H9 (cell line): ENCODE data around the gene CBX5. TPM values are rescaled to one million over a fixed set of nuclear protein-coding genes. Genes with fewer than 3 reads are reported as not detected.

Source experiments
- DNase-seq: peaks from one replicate; pipeline ENCODE4 v3.0.0-alpha.2; 2017
- H2AFZ ChIP-seq: one replicate; pipeline ENCODE4 v1.6.1; 2013; ENCODE audit warnings: mild to moderate bottlenecking, low read length, control low read depth, moderate library complexity
- H2AK5ac ChIP-seq: 2 replicates; pipeline ENCODE4 v1.6.1; 2013; ENCODE audit warnings: low read length, control low read depth, mixed read lengths; ENCODE audit not compliant: insufficient read length
- H2BK120ac ChIP-seq: one replicate; pipeline ENCODE4 v1.6.1; 2013; ENCODE audit warnings: low read depth, mild to moderate bottlenecking, low read length, control low read depth, inconsistent platforms; ENCODE audit not compliant: poor library complexity, severe bottlenecking
- H2BK12ac ChIP-seq: 2 replicates; pipeline ENCODE4 v1.6.1; 2013; ENCODE audit warnings: low read length, control low read depth, mixed read lengths, low read depth; ENCODE audit not compliant: insufficient read length
- H2BK15ac ChIP-seq: 2 replicates; pipeline ENCODE4 v1.6.1; 2013; ENCODE audit warnings: low read depth, low read length, control low read depth
- H2BK20ac ChIP-seq: one replicate; pipeline ENCODE4 v1.6.1; 2013; ENCODE audit warnings: low read depth, mild to moderate bottlenecking, low read length, control low read depth, inconsistent platforms; ENCODE audit not compliant: poor library complexity, severe bottlenecking
- H2BK5ac ChIP-seq: 2 replicates; pipeline ENCODE4 v1.6.1; 2013; ENCODE audit warnings: low read length, control low read depth, mixed read lengths; ENCODE audit not compliant: insufficient read length
- H3K14ac ChIP-seq: 2 replicates; pipeline ENCODE4 v1.6.1; 2013; ENCODE audit warnings: low read length, control low read depth; ENCODE audit not compliant: insufficient read depth
- H3K18ac ChIP-seq: 2 replicates; pipeline ENCODE4 v1.6.1; 2013; ENCODE audit warnings: low read depth, mild to moderate bottlenecking, mixed read lengths, low read length, control low read depth; ENCODE audit not compliant: insufficient read length
- H3K23ac ChIP-seq: 2 replicates; pipeline ENCODE4 v1.6.1; 2013; ENCODE audit warnings: low read length, control low read depth, mixed read lengths, low read depth; ENCODE audit not compliant: insufficient read length
- H3K23me2 ChIP-seq: 2 replicates; pipeline ENCODE4 v1.6.1; 2013; ENCODE audit warnings: low read depth, mild to moderate bottlenecking, mixed read lengths, low read length, control low read depth; ENCODE audit not compliant: insufficient read length, poor library complexity, severe bottlenecking
- H3K27ac ChIP-seq: 2 replicates; pipeline ENCODE4 v1.5.1; 2013; ENCODE audit warnings: low read length, control low read depth, mixed read lengths, low read depth; ENCODE audit not compliant: insufficient read length
- H3K27me3 ChIP-seq: 2 replicates; pipeline ENCODE4 v1.6.1; 2013; ENCODE audit warnings: low read length, control low read depth, inconsistent platforms; ENCODE audit not compliant: insufficient read depth
- H3K4ac ChIP-seq: 2 replicates; pipeline ENCODE4 v1.6.1; 2013; ENCODE audit warnings: low read depth, mild to moderate bottlenecking, control low read depth, inconsistent platforms, low read length, moderate library complexity
- H3K4me1 ChIP-seq: 2 replicates; pipeline ENCODE4 v1.6.1; 2013; ENCODE audit warnings: low read length, control low read depth, inconsistent platforms; ENCODE audit not compliant: insufficient read depth
- H3K4me2 ChIP-seq: 2 replicates; pipeline ENCODE4 v1.6.1; 2013; ENCODE audit warnings: low read length, control low read depth, mixed read lengths; ENCODE audit not compliant: insufficient read length, insufficient read depth
- H3K56ac ChIP-seq: 2 replicates; pipeline ENCODE4 v1.6.1; 2013; ENCODE audit warnings: low read depth, mild to moderate bottlenecking, mixed read lengths, low read length, control low read depth; ENCODE audit not compliant: insufficient read length
- H3K79me1 ChIP-seq: 2 replicates; pipeline ENCODE4 v1.6.1; 2013; ENCODE audit warnings: low read depth, mild to moderate bottlenecking, moderate library complexity, low read length, control low read depth, inconsistent platforms; ENCODE audit not compliant: insufficient read depth, poor library complexity, severe bottlenecking
- H3K79me2 ChIP-seq: 2 replicates; pipeline ENCODE4 v1.6.1; 2013; ENCODE audit warnings: low read length, control low read depth, inconsistent platforms; ENCODE audit not compliant: insufficient read depth
- H3K9ac ChIP-seq: 2 replicates; pipeline ENCODE4 v1.6.1; 2013; ENCODE audit warnings: low read length, control low read depth, mixed read lengths; ENCODE audit not compliant: insufficient read length; ENCODE audit errors: extremely low read depth
- H3K9me3 ChIP-seq: one replicate; pipeline ENCODE4 v1.6.1; 2013; ENCODE audit warnings: low read depth, low read length, inconsistent platforms; ENCODE audit not compliant: control insufficient read depth
- H3T11ph ChIP-seq: one replicate; pipeline ENCODE4 v1.6.1; 2013; ENCODE audit warnings: mild to moderate bottlenecking, low read length, control low read depth, inconsistent platforms
- H4K20me1 ChIP-seq: one replicate; pipeline ENCODE4 v1.6.1; 2013; ENCODE audit not compliant: control insufficient read depth, insufficient read length, insufficient read depth
- H4K5ac ChIP-seq: 2 replicates; pipeline ENCODE4 v1.6.1; 2013; ENCODE audit warnings: low read depth, mild to moderate bottlenecking, mixed read lengths, low read length, control low read depth; ENCODE audit not compliant: insufficient read length
- H4K8ac ChIP-seq: replicated peaks from 2 replicates; pipeline ENCODE4 v1.6.1; 2013; ENCODE audit warnings: low read length, control low read depth, mixed read lengths, low read depth; ENCODE audit not compliant: insufficient read length
- H4K91ac ChIP-seq: 2 replicates; pipeline ENCODE4 v1.6.1; 2013; ENCODE audit warnings: low read depth, mild to moderate bottlenecking, moderate library complexity, mixed read lengths, low read length, control low read depth; ENCODE audit not compliant: insufficient read length
- H3K27ac Mint-ChIP-seq, 3 experiments: 2 replicates in 2 of 3; 3 replicates in 1 of 3; pipeline ENCODE4 v1.8.0; 2020 to 2021; ENCODE audit warnings: mixed read lengths in 3 of 3, mild to moderate bottlenecking in 1 of 3, moderate library complexity in 1 of 3
- H3K27me3 Mint-ChIP-seq: 2 replicates; pipeline ENCODE4 v1.8.0; 2021; ENCODE audit warnings: low read depth, mild to moderate bottlenecking, moderate library complexity, mixed read lengths
- H3K36me3 Mint-ChIP-seq, 3 experiments: 2 replicates in 2 of 3; 3 replicates in 1 of 3; pipeline ENCODE4 v1.8.0; 2020 to 2021; ENCODE audit warnings: low read depth in 3 of 3, mixed read lengths in 3 of 3; ENCODE audit not compliant: insufficient read depth in 1 of 3
- H3K4me1 Mint-ChIP-seq, 2 experiments: 2 replicates each; pipeline ENCODE4 v1.8.0; 2020; ENCODE audit warnings: mixed read lengths in 2 of 2
- H3K4me3 Mint-ChIP-seq, 2 experiments: 2 replicates in 1 of 2; 3 replicates in 1 of 2; pipeline ENCODE4 v1.8.0; 2020 to 2021; ENCODE audit warnings: mild to moderate bottlenecking in 2 of 2, mixed read lengths in 2 of 2, moderate library complexity in 1 of 2
- H3K9me3 Mint-ChIP-seq, 2 experiments: 2 replicates in 1 of 2; 3 replicates in 1 of 2; pipeline ENCODE4 v1.8.0; 2020; ENCODE audit warnings: mild to moderate bottlenecking in 2 of 2, mixed read lengths in 2 of 2, moderate library complexity in 1 of 2
- WGBS: extraction: QIAGEN DNeasy Blood & Tissue Kit; methylation state at CpG from one replicate; pipeline ENCODE4 v1.1.7; 2013; ENCODE audit warnings: missing lambda C conversion rate, low lambda C conversion rate, mixed read lengths; ENCODE audit not compliant: insufficient read length; ENCODE audit errors: extremely low coverage; 5-methylcytosine and 5-hydroxymethylcytosine counted together
- total RNA-seq: library from RNA; stranded (reverse); gene quantifications from 2 replicates; pipeline ENCODE4 v1.2.1, GENCODE V29; 2021
- TF ChIP-seq, protein P1 (sequence below): fragments of 200-600 bp; sonication (generic); conservative IDR thresholded peaks from 3 replicates; pipeline ENCODE4 v1.8.0; 2021; ENCODE audit warnings: antibody characterized with exemption, mild to moderate bottlenecking

Gene CBX5
- total RNA-seq, 1 experiment from 2014 or later: 206 TPM

DNA sequence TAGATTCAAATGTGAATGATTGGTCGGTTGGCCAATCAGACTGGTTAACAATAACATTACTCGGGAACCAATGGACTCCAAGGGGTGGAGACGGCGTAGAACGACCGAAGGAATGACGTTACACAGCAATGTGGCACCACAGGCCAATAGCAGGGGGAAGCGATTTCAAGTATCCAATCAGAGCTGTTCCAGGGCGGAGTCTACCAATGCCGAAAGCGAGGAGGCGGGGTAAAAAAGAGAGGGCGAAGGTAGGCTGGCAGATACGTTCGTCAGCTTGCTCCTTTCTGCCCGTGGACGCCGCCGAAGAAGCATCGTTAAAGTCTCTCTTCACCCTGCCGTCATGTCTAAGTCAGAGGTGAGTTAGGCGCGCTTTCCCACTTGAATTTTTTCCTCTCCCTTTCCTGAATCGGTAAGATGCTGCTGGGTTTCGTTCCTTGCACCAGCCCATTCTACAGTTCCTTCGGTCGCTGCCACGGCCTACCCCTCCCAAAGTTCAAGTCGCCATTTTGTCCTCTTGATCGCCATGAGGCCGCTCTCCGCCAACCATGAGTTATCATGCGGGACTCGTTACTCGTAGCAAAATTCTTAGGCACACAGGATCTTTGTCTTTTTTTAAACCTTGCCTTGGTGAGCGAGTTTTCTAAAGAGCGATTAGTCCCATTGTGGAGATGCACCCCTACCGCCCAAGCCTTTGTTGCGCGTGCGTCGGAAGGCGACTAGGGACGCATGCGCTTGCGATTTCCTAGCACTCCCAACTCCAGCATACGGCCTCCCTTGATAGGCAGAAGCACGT, 742 bp upstream of the CBX5 start, which contains the start of gene HNRNPA1:
HNRNPA1 (plus strand) TSS at position 259 of the 793 bp plus-strand sequence; CDS start at position 341, 82 bp downstream.
- Histone ChIP-seq H3K79me2 (peaks cover 19% of the 10 kb centered on the region; the same call in 1 of the 2 replicates), H3K4me2 (peak within 1 kb of the TSS; percentile 74), H3K27ac (peak within 1 kb of the TSS; percentile 92), H3K18ac (peak within 1 kb of the TSS; percentile 99), H2BK5ac (peak within 1 kb of the TSS; percentile 95), H3K4me1 (no peaks in the 10 kb centered on the region), H3K14ac (peak within 1 kb of the TSS; percentile 97), H4K20me1 (no peaks in the 10 kb centered on the region), H3K79me1 (no peaks in the 10 kb centered on the region), H2BK15ac (no peak within 1 kb of the TSS), H2BK20ac (no peak within 1 kb of the TSS), H3K4ac (peak within 1 kb of the TSS; percentile 64; the same call in 1 of the 2 replicates), H2AK5ac (peak within 1 kb of the TSS; percentile 2), H3K9me3 (no peaks in the 10 kb centered on the region), H3K27me3 (no peaks in the 10 kb centered on the region), H2BK120ac (peak within 1 kb of the TSS; percentile 95), H4K8ac (peak within 1 kb of the TSS; percentile 99), H2AFZ (no peak within 1 kb of the TSS), H3K23ac (peak within 1 kb of the TSS; percentile 10), H2BK12ac (no peak within 1 kb of the TSS), H3K23me2 (peaks cover 7% of the 10 kb centered on the region), H3T11ph (peak within 1 kb of the TSS; percentile 87), H4K91ac (peak within 1 kb of the TSS; percentile 5), H3K9ac (peak within 1 kb of the TSS; percentile 99), H3K56ac (peak within 1 kb of the TSS; percentile 96), H4K5ac (peak within 1 kb of the TSS; percentile 87)
- Mint-ChIP-seq H3K4me3 (no peak within 1 kb of the TSS), H3K36me3 (peaks cover 3 to 24% (median 5%) of the 10 kb centered on the region in 3 experiments), H3K4me1 (peaks cover 40 to 60% of the 10 kb centered on the region in 2 experiments), H3K27ac (no peak within 1 kb of the TSS), H3K9me3 (no peaks in the 10 kb centered on the region), H3K27me3 (peaks cover 3% of the 10 kb centered on the region; the same call in 1 of the 2 replicates)
- TF ChIP-seq, protein P1, sequence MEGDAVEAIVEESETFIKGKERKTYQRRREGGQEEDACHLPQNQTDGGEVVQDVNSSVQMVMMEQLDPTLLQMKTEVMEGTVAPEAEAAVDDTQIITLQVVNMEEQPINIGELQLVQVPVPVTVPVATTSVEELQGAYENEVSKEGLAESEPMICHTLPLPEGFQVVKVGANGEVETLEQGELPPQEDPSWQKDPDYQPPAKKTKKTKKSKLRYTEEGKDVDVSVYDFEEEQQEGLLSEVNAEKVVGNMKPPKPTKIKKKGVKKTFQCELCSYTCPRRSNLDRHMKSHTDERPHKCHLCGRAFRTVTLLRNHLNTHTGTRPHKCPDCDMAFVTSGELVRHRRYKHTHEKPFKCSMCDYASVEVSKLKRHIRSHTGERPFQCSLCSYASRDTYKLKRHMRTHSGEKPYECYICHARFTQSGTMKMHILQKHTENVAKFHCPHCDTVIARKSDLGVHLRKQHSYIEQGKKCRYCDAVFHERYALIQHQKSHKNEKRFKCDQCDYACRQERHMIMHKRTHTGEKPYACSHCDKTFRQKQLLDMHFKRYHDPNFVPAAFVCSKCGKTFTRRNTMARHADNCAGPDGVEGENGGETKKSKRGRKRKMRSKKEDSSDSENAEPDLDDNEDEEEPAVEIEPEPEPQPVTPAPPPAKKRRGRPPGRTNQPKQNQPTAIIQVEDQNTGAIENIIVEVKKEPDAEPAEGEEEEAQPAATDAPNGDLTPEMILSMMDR: no peak
- no CpG with 5 or more reads among the region's 48 CpGs for WGBS
- peak; percentile 99 for DNase-seq
